SK-N-MC (cell line): ENCODE measurements around the gene NDUFS1.
"Not testable (repeated sequence)": the region's sequence is repeated elsewhere in the genome, so short reads cannot be mapped to it uniquely, and the experiment has no call there.

ENCODE experiments used
- DNase-seq: peaks from one replicate; pipeline ENCODE4 v3.0.0-alpha.2; 2011; ENCODE audit warnings: low read depth, low spot score
- H3K27ac ChIP-seq: fragments of 200-600 bp; sonication (generic); 2 replicates; pipeline ENCODE4 v1.5.1; 2016; ENCODE audit warnings: mixed run types
- H3K36me3 ChIP-seq: fragments of 200-600 bp; sonication (generic); 2 replicates; pipeline ENCODE4 v1.6.1; 2017; ENCODE audit warnings: antibody characterized with exemption, low read length, mixed read lengths; ENCODE audit not compliant: insufficient read depth
- H3K4me3 ChIP-seq: fragments of 200-600 bp; sonication (generic); 2 replicates; pipeline ENCODE4 v1.5.1; 2016
- H3K9ac ChIP-seq: fragments of 200-600 bp; sonication (generic); 2 replicates; pipeline ENCODE4 v1.8.0; 2017; ENCODE audit warnings: mixed run types, mixed read lengths; ENCODE audit not compliant: insufficient read length
- H3K9me3 ChIP-seq: fragments of 200-600 bp; sonication (generic); 2 replicates; pipeline ENCODE4 v1.6.1; 2017; ENCODE audit warnings: low read depth, mild to moderate bottlenecking, antibody characterized with exemption, low read length, moderate library complexity, mixed read lengths
- EZH2 ChIP-seq: fragments of 200-600 bp; sonication (generic); IDR thresholded peaks from one replicate; pipeline ENCODE4 v1.6.1; 2017; ENCODE audit warnings: antibody characterized with exemption
- FOXP2 ChIP-seq: optimal IDR thresholded peaks from 2 replicates; pipeline ENCODE3; 2011; ENCODE audit warnings: mild to moderate bottlenecking, moderate library complexity; ENCODE audit not compliant: insufficient read depth; ENCODE audit errors: extremely low read length, control extremely low read depth
- POLR2AphosphoS5 ChIP-seq: IDR thresholded peaks from 2 replicates; pipeline ENCODE4 v1.6.1; 2012; ENCODE audit warnings: mild to moderate bottlenecking, low read depth, low read length, borderline replicate concordance

NDUFS1 gene

GRCh38 chr2:206164261-206164862 is 5.1 kb upstream of the NDUFS1 start:
- H3K27ac ChIP-seq, result no peak overlapping the region
- no peak overlapping the region for H3K9ac ChIP-seq
- peak; percentile 30 for DNase-seq
- H3K36me3 ChIP-seq, result peaks cover 48% of the 10 kb centered on the region
- no peaks in the 10 kb centered on the region for H3K9me3 ChIP-seq
- TF ChIP-seq EZH2, result no peak
- TF ChIP-seq POLR2AphosphoS5, result no peak
- no peak for TF ChIP-seq FOXP2
- H3K4me3 ChIP-seq, result no peak overlapping the region

GRCh38 chr2:206163251-206163880 is 4.1 kb upstream of the NDUFS1 start:
- TF ChIP-seq FOXP2 (no peak), EZH2 (no peak), POLR2AphosphoS5 (no peak)
- no peak overlapping the region for H3K4me3 ChIP-seq
- H3K36me3 ChIP-seq, result peaks cover 48% of the 10 kb centered on the region
- H3K9ac ChIP-seq, result no peak overlapping the region
- no peak for DNase-seq
- no peak overlapping the region for H3K27ac ChIP-seq
- no peaks in the 10 kb centered on the region for H3K9me3 ChIP-seq

- not testable (repeated sequence) for H3K9ac ChIP-seq, DNase-seq, H3K4me3 ChIP-seq, H3K9me3 ChIP-seq
- Histone ChIP-seq H3K36me3 (peaks cover 48% of the 10 kb centered on the region), H3K27ac (0 out of 2 replicates have a peak overlapping the region, but pooled peaks have one; percentile 58)
Measured at GRCh38 chr2:206162401-206162800, 3.2 kb upstream of the NDUFS1 start.

- TF ChIP-seq EZH2 (no peak), POLR2AphosphoS5 (no peak), FOXP2 (no peak)
- no peaks in the 10 kb centered on the region for H3K9me3 ChIP-seq
- peak overlapping the region; percentile 87 for H3K4me3 ChIP-seq
- peaks cover 58% of the 10 kb centered on the region for H3K36me3 ChIP-seq
- peak overlapping the region; percentile 6; the same call in 1 of the 2 replicates for H3K27ac ChIP-seq
- no peak for DNase-seq
- peak overlapping the region; percentile 97 for H3K9ac ChIP-seq
Measured at GRCh38 chr2:206160807-206161179, 1.5 kb upstream of the NDUFS1 start.

GRCh38 chr2:206160125-206160806 is 1.0 kb upstream of the NDUFS1 start:
- H3K36me3 ChIP-seq, result peaks cover 58% of the 10 kb centered on the region
- H3K9ac ChIP-seq, result peak overlapping the region; percentile 97
- TF ChIP-seq POLR2AphosphoS5, result no peak
- TF ChIP-seq EZH2, result no peak
- no peak for TF ChIP-seq FOXP2
- peak overlapping the region; percentile 84 for H3K27ac ChIP-seq
- H3K9me3 ChIP-seq, result no peaks in the 10 kb centered on the region
- peak overlapping the region; percentile 87 for H3K4me3 ChIP-seq
- DNase-seq, result no peak

GRCh38 chr2:206158563-206159345 is 490 bp downstream of the NDUFS1 start:
- peak overlapping the region; percentile 97 for H3K9ac ChIP-seq
- peaks cover 51% of the 10 kb centered on the region for H3K36me3 ChIP-seq
- TF ChIP-seq FOXP2 (no peak), POLR2AphosphoS5 (no peak), EZH2 (no peak)
- H3K4me3 ChIP-seq, result peak overlapping the region; percentile 87
- H3K27ac ChIP-seq, result peak overlapping the region; percentile 76
- DNase-seq, result no peak
- H3K9me3 ChIP-seq, result no peaks in the 10 kb centered on the region

GRCh38 chr2:206157014-206157413 is 2.2 kb downstream of the NDUFS1 start:
- not testable (repeated sequence) for H3K27ac ChIP-seq, H3K9me3 ChIP-seq, H3K9ac ChIP-seq, DNase-seq
- peaks cover 34% of the 10 kb centered on the region for H3K36me3 ChIP-seq
- peak overlapping the region; percentile 87; the same call in 1 of the 2 replicates for H3K4me3 ChIP-seq

- Histone ChIP-seq H3K4me3 (no peak overlapping the region), H3K9me3 (no peaks in the 10 kb centered on the region), H3K9ac (no peak overlapping the region), H3K36me3 (peaks cover 37% of the 10 kb centered on the region), H3K27ac (no peak overlapping the region)
- TF ChIP-seq FOXP2 (no peak), POLR2AphosphoS5 (no peak), EZH2 (no peak)
- DNase-seq, result no peak
Measured at GRCh38 chr2:206154197-206154596, 5.0 kb downstream of the NDUFS1 start.

GRCh38 chr2:206150631-206151030 is 8.6 kb downstream of the NDUFS1 start:
- no peak overlapping the region for H3K4me3 ChIP-seq

More at GRCh38 chr2:206150631-206151030, 8.6 kb downstream of the NDUFS1 start:
- no peak for DNase-seq
- Histone ChIP-seq H3K9me3 (no peaks in the 10 kb centered on the region), H3K27ac (no peak overlapping the region), H3K9ac (no peak overlapping the region), H3K36me3 (peaks cover 56% of the 10 kb centered on the region)
- TF ChIP-seq FOXP2, result no peak
- TF ChIP-seq EZH2, result no peak
- TF ChIP-seq POLR2AphosphoS5, result no peak
